Transverse colon (tissue), 4 donors: ENCODE results near the gene CGB5. TPM values are rescaled to one million over a fixed set of nuclear protein-coding genes. Genes with fewer than 3 reads are reported as not detected.
"Not testable (repeated sequence)": the region's sequence is repeated elsewhere in the genome, so short reads cannot be mapped to it uniquely, and the experiment has no call there.

ENCODE experiments used
- DNase-seq: peaks from one replicate; pipeline ENCODE4 v3.0.0-alpha.2; 2019
- H3K27ac ChIP-seq, 4 donors: fragments of 200-600 bp; sonication (generic); 2 replicates each; pipeline ENCODE4 v1.5.1; 2016 to 2018; ENCODE audit warnings: inconsistent platforms in 4 of 4
- H3K27me3 ChIP-seq: fragments of 200-600 bp; sonication (generic); 2 replicates; pipeline ENCODE4 v1.5.1; 2017; ENCODE audit warnings: inconsistent platforms
- H3K36me3 ChIP-seq, 4 donors: fragments of 200-600 bp; sonication (generic); 2 replicates each; pipeline ENCODE4 v1.5.1; 2017 to 2019; ENCODE audit warnings: inconsistent platforms in 4 of 4
- H3K4me1 ChIP-seq, 4 donors: fragments of 200-600 bp; sonication (generic); 2 replicates each; pipeline ENCODE4 v1.5.1; 2017 to 2020; ENCODE audit warnings: inconsistent platforms in 4 of 4
- H3K4me3 ChIP-seq, 4 donors: fragments of 200-600 bp; sonication (generic); 1 replicate in 1 of 4; 2 replicates in 3 of 4; pipeline versions ENCODE4 v1.5.1 to v1.6.1; 2017 to 2019; ENCODE audit warnings: inconsistent platforms in 4 of 4
- H3K9me3 ChIP-seq, 2 donors: fragments of 200-600 bp; sonication (generic); 2 replicates each; pipeline ENCODE4 v1.5.1; 2017 to 2019; ENCODE audit warnings: inconsistent platforms in 2 of 2
- EP300 ChIP-seq: sonication (generic); formaldehyde crosslinking; IDR thresholded peaks from one replicate; pipeline ENCODE4 v1.6.1; 2017; ENCODE audit warnings: antibody characterized with exemption, low read depth
- POLR2A ChIP-seq: fragments of 450-650 bp; IDR thresholded peaks from one replicate; pipeline ENCODE4 v1.6.1; 2016; ENCODE audit warnings: antibody characterized with exemption, mild to moderate bottlenecking, moderate library complexity
- POLR2AphosphoS5 ChIP-seq, 3 donors: sonication (generic); formaldehyde crosslinking; IDR thresholded peaks; one replicate each; pipeline ENCODE4 v1.6.1; 2016; ENCODE audit warnings: antibody characterized with exemption in 3 of 3
- WGBS, 2 donors: methylation state at CpG; one replicate each; pipeline ENCODE4 v1.1.5; 2018; ENCODE audit warnings: low coverage in 1 of 2; 5-methylcytosine and 5-hydroxymethylcytosine counted together
- in situ Hi-C, 4 donors: fragments of 200-750 bp; cut with MboI; loops; one replicate each; pipeline versions ENCODE4 v1.15.0 to v1.15.1; 2017; ENCODE audit warnings: low sequenced_read_pairs in 3 of 4, low pct_ligation_motif_present in 1 of 4, low pct_unique_long_range_greater_than_20kb in 1 of 4
- intact Hi-C: fragments of 100-400 bp; cut with DNase I; formaldehyde crosslinking; loops from one replicate; pipeline ENCODE4 v1.15.1; 2023; ENCODE audit warnings: low total_unique reads
- total RNA-seq, 4 donors: library from RNA; depleted of rRNA; stranded (reverse); fragments of >200 nt; gene quantifications; one replicate each; pipeline ENCODE4 v1.1.0, GENCODE V29; 2016
- TF ChIP-seq, protein P1 (sequence below), 5 experiments: fragments of 200-600 bp in 3 of 5; fragments of 450-650 bp in 2 of 5; sonication (generic) in 3 of 5; IDR thresholded peaks; 1 replicate in 2 of 5; 2 replicates in 3 of 5; pipeline ENCODE4 v1.5.1; 2016 to 2017; ENCODE audit warnings: antibody characterized with exemption in 5 of 5, inconsistent platforms in 3 of 5, mild to moderate bottlenecking in 2 of 5, moderate library complexity in 1 of 5

The CGB5 gene
- total RNA-seq, 4 donors from 2014 or later = not detected

DNA sequence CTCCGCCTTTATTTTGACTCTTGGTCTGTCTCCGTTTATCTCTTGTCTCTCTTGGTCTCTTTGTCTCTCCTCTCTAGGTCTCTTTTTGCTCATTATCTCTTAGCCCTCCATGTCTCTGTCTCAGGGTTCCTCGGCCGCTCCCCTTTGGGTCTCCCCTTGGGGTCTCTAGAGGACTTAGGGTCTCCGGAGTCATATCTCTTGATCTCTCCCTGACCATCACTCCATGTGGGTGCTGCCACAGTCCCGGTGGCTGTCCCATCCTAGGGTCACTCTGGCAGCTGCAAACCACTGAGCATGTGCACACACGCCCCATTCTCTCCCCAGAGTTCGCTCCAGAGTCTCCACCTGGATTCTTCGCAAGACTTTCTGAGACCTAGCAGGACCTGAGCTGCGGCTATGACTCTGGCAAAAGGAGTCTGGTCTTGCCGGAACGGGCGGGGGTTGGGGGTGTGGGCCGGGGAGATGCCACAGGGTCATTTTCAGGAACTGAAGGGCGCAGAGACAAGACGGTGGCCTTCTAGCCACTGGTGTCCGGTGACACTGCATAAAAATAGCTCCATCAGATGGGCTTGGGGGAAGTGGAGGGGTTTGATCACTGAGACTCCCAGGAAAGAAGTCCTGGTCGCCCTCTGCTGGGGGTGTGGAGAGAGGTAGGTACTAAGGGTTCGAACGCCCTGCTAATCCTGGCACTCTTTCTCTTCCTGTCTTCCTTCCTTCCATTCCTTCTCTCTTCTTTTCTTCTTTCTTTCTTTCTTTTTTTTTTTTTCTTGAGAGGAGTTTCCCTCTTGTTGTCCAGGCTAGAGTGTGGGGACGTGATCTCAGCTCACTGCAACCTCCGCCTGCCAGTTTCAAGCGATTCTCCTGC lies 30.1 kb downstream of the CGB5 start:
- Histone ChIP-seq H3K9me3 (no peaks in the 10 kb centered on the region), H3K4me1 (peaks cover 0 to 8% (median 2%) of the 10 kb centered on the region in 4 donors), H3K27me3 (peaks cover 60% of the 10 kb centered on the region), H3K36me3 (no peaks in the 10 kb centered on the region), H3K27ac (no peak overlapping the region), H3K4me3 (no peak overlapping the region)
- intact Hi-C loops (no loop called here), in situ Hi-C loops (no loop called here)
- no peak for DNase-seq
- no peak for TF ChIP-seq POLR2A
- TF ChIP-seq, protein P1, sequence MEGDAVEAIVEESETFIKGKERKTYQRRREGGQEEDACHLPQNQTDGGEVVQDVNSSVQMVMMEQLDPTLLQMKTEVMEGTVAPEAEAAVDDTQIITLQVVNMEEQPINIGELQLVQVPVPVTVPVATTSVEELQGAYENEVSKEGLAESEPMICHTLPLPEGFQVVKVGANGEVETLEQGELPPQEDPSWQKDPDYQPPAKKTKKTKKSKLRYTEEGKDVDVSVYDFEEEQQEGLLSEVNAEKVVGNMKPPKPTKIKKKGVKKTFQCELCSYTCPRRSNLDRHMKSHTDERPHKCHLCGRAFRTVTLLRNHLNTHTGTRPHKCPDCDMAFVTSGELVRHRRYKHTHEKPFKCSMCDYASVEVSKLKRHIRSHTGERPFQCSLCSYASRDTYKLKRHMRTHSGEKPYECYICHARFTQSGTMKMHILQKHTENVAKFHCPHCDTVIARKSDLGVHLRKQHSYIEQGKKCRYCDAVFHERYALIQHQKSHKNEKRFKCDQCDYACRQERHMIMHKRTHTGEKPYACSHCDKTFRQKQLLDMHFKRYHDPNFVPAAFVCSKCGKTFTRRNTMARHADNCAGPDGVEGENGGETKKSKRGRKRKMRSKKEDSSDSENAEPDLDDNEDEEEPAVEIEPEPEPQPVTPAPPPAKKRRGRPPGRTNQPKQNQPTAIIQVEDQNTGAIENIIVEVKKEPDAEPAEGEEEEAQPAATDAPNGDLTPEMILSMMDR (IDR thresholded peaks at IDR 0.05) = peak in 1 of 5 experiments; percentile 5
- 53 to 79% methylated on average over 6 to 22 of the region's 23 CpGs for WGBS, 2 donors

DNA sequence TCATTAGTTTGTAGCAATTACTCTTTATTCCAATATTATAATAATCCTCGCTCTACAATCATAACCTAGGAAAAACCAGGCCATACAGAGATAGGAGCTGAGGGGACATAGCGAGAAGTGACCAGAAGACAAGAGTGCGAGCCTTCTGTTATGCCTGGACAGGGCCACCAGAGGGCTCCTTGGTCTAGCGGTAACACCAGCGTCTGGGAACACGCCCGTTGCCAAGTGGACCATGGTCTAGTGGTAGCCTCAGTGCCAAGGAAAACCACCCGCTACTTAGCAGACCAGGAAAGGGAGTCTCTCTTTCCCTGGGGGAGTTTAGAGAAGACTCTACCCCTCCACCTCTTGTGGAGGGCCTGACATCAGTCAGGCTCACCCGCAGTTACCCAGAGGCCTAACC lies 31.2 kb downstream of the CGB5 start:
- H3K27me3 ChIP-seq = peaks cover 48% of the 10 kb centered on the region
- TF ChIP-seq, protein P1 (IDR thresholded peaks at IDR 0.05) = peak; percentile 66 to 80 (median 74)
- peak; percentile 77 for DNase-seq
- H3K9me3 ChIP-seq, H3K4me1 ChIP-seq, H3K36me3 ChIP-seq, H3K27ac ChIP-seq, H3K4me3 ChIP-seq, intact Hi-C loops: not testable (repeated sequence)
- in situ Hi-C loops = loop anchor here in 1 of 4 donors (25.0 kb wide), 1 partner anchor 137 kb away; no protein-coding TSS in a partner anchor
- 17% methylated on average over 9 of the region's 9 CpGs; no CpG with 5 or more reads in 1 of the 2 donors for WGBS, 2 donors

DNA sequence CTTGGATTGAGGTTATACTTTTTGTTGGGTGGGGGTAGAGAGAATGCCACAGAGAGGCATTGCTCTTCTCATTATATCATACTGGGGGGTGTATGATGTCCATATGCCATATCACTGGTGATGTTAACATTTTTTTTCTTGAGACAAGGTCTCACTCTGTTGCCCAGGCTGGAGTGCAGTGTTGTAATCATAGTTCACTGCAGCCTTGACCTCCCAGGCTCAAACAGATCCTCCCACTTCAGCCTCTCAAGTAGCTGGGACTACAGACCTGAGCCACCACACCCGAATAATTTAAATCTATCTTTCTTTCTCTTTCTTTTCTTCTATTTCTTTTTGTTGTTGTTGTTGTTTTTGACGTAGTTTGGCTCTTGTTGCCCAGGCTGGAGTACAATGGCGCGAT lies 36.7 kb downstream of the CGB5 start:
- TF ChIP-seq POLR2A (no peak), EP300 (no peak), POLR2AphosphoS5 (IDR thresholded peaks at IDR 0.05) (no peak)
- TF ChIP-seq, protein P1 (IDR thresholded peaks at IDR 0.05) = no peak
- in situ Hi-C loops (loop anchor here in 2 of 4 donors (10.0 to 25.0 kb wide), 2 partner anchors 124 to 132 kb away; no protein-coding TSS in a partner anchor), intact Hi-C loops (no loop called here)
- Histone ChIP-seq H3K9me3 (no peaks in the 10 kb centered on the region), H3K4me1 (peaks cover 0 to 9% (median 6%) of the 10 kb centered on the region in 4 donors), H3K27ac (no peak overlapping the region), H3K4me3 (no peak overlapping the region), H3K27me3 (no peaks in the 10 kb centered on the region), H3K36me3 (no peaks in the 10 kb centered on the region)
- no peak for DNase-seq
- WGBS, 2 donors = 89% methylated on average over 4 of the region's 4 CpGs; no CpG with 5 or more reads in 1 of the 2 donors

GRCh38 chr19:49081273-49081672 lies 37.6 kb downstream of the CGB5 start:
- Histone ChIP-seq H3K27ac (no peak overlapping the region), H3K9me3 (no peaks in the 10 kb centered on the region), H3K27me3 (no peaks in the 10 kb centered on the region), H3K4me3 (no peak overlapping the region), H3K4me1 (peaks cover 1 to 13% (median 10%) of the 10 kb centered on the region in 4 donors), H3K36me3 (no peaks in the 10 kb centered on the region)
- intact Hi-C loops (no loop called here), in situ Hi-C loops (loop anchor here in 2 of 4 donors (10.0 to 25.0 kb wide), 2 partner anchors 124 to 131 kb away; no protein-coding TSS in a partner anchor)
- TF ChIP-seq EP300 (no peak), POLR2A (no peak), POLR2AphosphoS5 (IDR thresholded peaks at IDR 0.05) (no peak)
- TF ChIP-seq, protein P1 (IDR thresholded peaks at IDR 0.05) = no peak
- WGBS, 2 donors = 79% methylated on average over 1 of the region's 1 CpG; no CpG with 5 or more reads in 1 of the 2 donors
- no peak for DNase-seq
